PC-3 (cell line): ENCODE data around the gene LOXHD1. TPM values are rescaled to one million over a fixed set of nuclear protein-coding genes. Genes with fewer than 3 reads are reported as not detected.
A peak's percentile ranks its signal among the peaks of the same experiment; 100 is the strongest.

Source experiments
- ATAC-seq: fragments of 200-7000 bp; cut with Tn5 transposase; 2 replicates; pipeline ENCODE4 v1.9.1; 2020; ENCODE audit warnings: mild to moderate bottlenecking, moderate library complexity
- BruUV-seq: library from RNA; stranded (reverse); fragments of 400-500 nt; replicated peaks from 2 replicates; lab custom pipeline; 2021; lab: Mats Ljungman, UMichigan
- CTCF ChIA-PET: fragments of 300-600 bp; sonication (Branson Sonifier 250); formaldehyde crosslinking; loops from one replicate; lab custom pipeline; 2022; ENCODE audit warnings: antibody characterized with exemption; lab: Charles Lee
- POLR2A ChIA-PET: fragments of 300-600 bp; sonication (Branson Sonifier 250); formaldehyde crosslinking; loops from one replicate; lab custom pipeline; 2022; ENCODE audit warnings: antibody characterized with exemption; ENCODE audit not compliant: unreplicated experiment; lab: Charles Lee
- DNase-seq: peaks from one replicate; pipeline ENCODE4 v3.0.0-alpha.2; 2015
- H2AFZ ChIP-seq: fragments of 300-600 bp; sonication (generic); 2 replicates; pipeline ENCODE4 v1.6.0; 2016; ENCODE audit warnings: antibody characterized with exemption, low read length
- H3F3A ChIP-seq: fragments of 300-600 bp; sonication (generic); one replicate; pipeline ENCODE4 v1.6.0; 2017; ENCODE audit warnings: antibody characterized with exemption, low read length, control low read depth, mild to moderate bottlenecking; ENCODE audit not compliant: unreplicated experiment
- H3K27ac ChIP-seq: fragments of 300-600 bp; sonication (generic); 2 replicates; pipeline ENCODE4 v1.5.1; 2016; ENCODE audit warnings: mild to moderate bottlenecking, low read length
- H3K27me3 ChIP-seq: fragments of 300-600 bp; sonication (generic); 2 replicates; pipeline ENCODE4 v1.6.1; 2016; ENCODE audit warnings: low read length, mixed read lengths
- H3K36me3 ChIP-seq: fragments of 300-600 bp; sonication (generic); 2 replicates; pipeline ENCODE4 v1.6.1; 2016; ENCODE audit warnings: low read depth, mixed run types, low read length, mixed read lengths
- H3K4me1 ChIP-seq: fragments of 300-600 bp; sonication (generic); 2 replicates; pipeline ENCODE4 v1.5.1; 2016; ENCODE audit warnings: low read length; ENCODE audit not compliant: insufficient read depth
- H3K4me2 ChIP-seq: fragments of 300-600 bp; sonication (generic); 2 replicates; pipeline ENCODE4 v1.6.0; 2016; ENCODE audit warnings: low read length
- H3K4me3 ChIP-seq: fragments of 300-600 bp; sonication (generic); 2 replicates; pipeline ENCODE4 v1.5.1; 2016; ENCODE audit warnings: mild to moderate bottlenecking, low read length, mixed read lengths
- H3K79me2 ChIP-seq: fragments of 300-600 bp; sonication (generic); 2 replicates; pipeline ENCODE4 v1.6.1; 2017; ENCODE audit warnings: low read length, mixed read lengths
- H3K9ac ChIP-seq: fragments of 300-600 bp; sonication (generic); 2 replicates; pipeline ENCODE4 v1.6.0; 2016; ENCODE audit warnings: mild to moderate bottlenecking, low read length
- H3K9me2 ChIP-seq: fragments of 300-600 bp; sonication (generic); replicated peaks from 2 replicates; pipeline ENCODE4 v1.6.1; 2016; ENCODE audit warnings: mixed run types, low read length, mixed read lengths
- H3K9me3 ChIP-seq: fragments of 300-600 bp; sonication (generic); 2 replicates; pipeline ENCODE4 v1.6.1; 2016; ENCODE audit warnings: low read length, mixed read lengths
- H4K20me1 ChIP-seq: fragments of 300-600 bp; sonication (generic); 2 replicates; pipeline ENCODE4 v1.6.1; 2016; ENCODE audit warnings: low read length, mixed read lengths
- CTCF ChIP-seq: fragments of 300-600 bp; sonication (generic); conservative IDR thresholded peaks from 2 replicates; pipeline ENCODE4 v1.5.1; 2017; ENCODE audit warnings: antibody characterized with exemption, low read depth, mild to moderate bottlenecking, low read length
- EZH2 ChIP-seq: fragments of 300-600 bp; sonication (generic); IDR thresholded peaks from one replicate; pipeline ENCODE4 v1.6.1; 2017; ENCODE audit warnings: antibody characterized with exemption, mild to moderate bottlenecking, low read length; ENCODE audit not compliant: unreplicated experiment
- EZH2phosphoT487 ChIP-seq: fragments of 300-600 bp; sonication (generic); IDR thresholded peaks from 2 replicates; pipeline ENCODE4 v1.6.1; 2018; ENCODE audit warnings: mild to moderate bottlenecking, antibody characterized with exemption, low read length, borderline replicate concordance
- intact Hi-C: fragments of 100-400 bp; cut with micrococcal nuclease; formaldehyde crosslinking; loops from 2 replicates; pipeline ENCODE4 v1.9.0; 2023
- total RNA-seq: library from RNA; depleted of rRNA; stranded (reverse); fragments of >200 nt; gene quantifications from 2 replicates; pipeline ENCODE4 v1.2.3, GENCODE V29; 2014

The LOXHD1 gene
- total RNA-seq, 1 experiment from 2014 or later = not detected

- DNase-seq (peak; percentile 35), ATAC-seq (peak; percentile 82)
- no peak for TF ChIP-seq EZH2
- TF ChIP-seq CTCF = no peak
- no peak for TF ChIP-seq EZH2phosphoT487
These were observed 175.2 kb downstream of the LOXHD1 start for GRCh38 chr18:46481847-46482245.

GRCh38 chr18:46481048-46481846, 175.8 kb downstream of the LOXHD1 start:
- POLR2A ChIA-PET = no interaction called here
- BruUV-seq = no TSS peak
- CTCF ChIA-PET = no interaction called here
- no peaks in the 10 kb centered on the region for H3F3A ChIP-seq
- H3K79me2 ChIP-seq = no peaks in the 10 kb centered on the region
- DNase-seq (peak; percentile 44), ATAC-seq (peak; percentile 38; the same call in 1 of the 2 replicates)
- H3K4me3 ChIP-seq = no peak overlapping the region
- H3K4me2 ChIP-seq = no peak overlapping the region
- H3K27me3 ChIP-seq = no peaks in the 10 kb centered on the region
- H3K36me3 ChIP-seq = no peaks in the 10 kb centered on the region
- TF ChIP-seq EZH2phosphoT487 (no peak), EZH2 (no peak), CTCF (peak; percentile 55)
- H3K9me3 ChIP-seq = no peaks in the 10 kb centered on the region
- no peak overlapping the region for H2AFZ ChIP-seq
- H3K9ac ChIP-seq = no peak overlapping the region
- no peak overlapping the region for H3K27ac ChIP-seq
- H4K20me1 ChIP-seq = no peaks in the 10 kb centered on the region
- no peaks in the 10 kb centered on the region for H3K9me2 ChIP-seq
- intact Hi-C loops = loop anchor here (1.0 kb wide), 2 partner anchors 35 to 200 kb away; no protein-coding TSS in a partner anchor
- H3K4me1 ChIP-seq = peaks cover 9% of the 10 kb centered on the region; the same call in 1 of the 2 replicates

More at GRCh38 chr18:46481847-46482245, 175.2 kb downstream of the LOXHD1 start:
- Histone ChIP-seq H3F3A (no peaks in the 10 kb centered on the region), H4K20me1 (no peaks in the 10 kb centered on the region), H3K4me3 (no peak overlapping the region), H3K4me2 (no peak overlapping the region), H2AFZ (no peak overlapping the region), H3K27me3 (no peaks in the 10 kb centered on the region), H3K79me2 (no peaks in the 10 kb centered on the region), H3K27ac (no peak overlapping the region), H3K36me3 (no peaks in the 10 kb centered on the region), H3K9me2 (no peaks in the 10 kb centered on the region), H3K4me1 (peaks cover 10% of the 10 kb centered on the region; the same call in 1 of the 2 replicates), H3K9me3 (no peaks in the 10 kb centered on the region), H3K9ac (no peak overlapping the region)
- CTCF ChIA-PET = interaction anchor here (0.9 kb wide), 1 partner anchor 15 kb away, joined by 3 read pairs; no protein-coding TSS in a partner anchor
- POLR2A ChIA-PET = no interaction called here
- no TSS peak for BruUV-seq
- intact Hi-C loops = loop anchor here (1.0 kb wide), 2 partner anchors 36 to 201 kb away; no protein-coding TSS in a partner anchor

GRCh38 chr18:46480226-46480625, 176.8 kb downstream of the LOXHD1 start:
- H2AFZ ChIP-seq = no peak overlapping the region
- DNase-seq = no peak
- H3K9me3 ChIP-seq = no peaks in the 10 kb centered on the region
- H3K4me3 ChIP-seq = no peak overlapping the region
- POLR2A ChIA-PET = no interaction called here
- TF ChIP-seq EZH2phosphoT487 (no peak), CTCF (no peak)
- no TSS peak for BruUV-seq
- intact Hi-C loops = no loop called here
- no peak overlapping the region for H3K4me2 ChIP-seq
- H3K27me3 ChIP-seq = no peaks in the 10 kb centered on the region
- no peak overlapping the region for H3K9ac ChIP-seq
- CTCF ChIA-PET = no interaction called here
- no peak for ATAC-seq
- no peaks in the 10 kb centered on the region for H3K9me2 ChIP-seq
- H3K36me3 ChIP-seq = no peaks in the 10 kb centered on the region
- no peaks in the 10 kb centered on the region for H3F3A ChIP-seq
- no peaks in the 10 kb centered on the region for H4K20me1 ChIP-seq
- no peaks in the 10 kb centered on the region for H3K79me2 ChIP-seq
- H3K4me1 ChIP-seq = peaks cover under 1% of the 10 kb centered on the region; the same call in 1 of the 2 replicates
- no peak overlapping the region for H3K27ac ChIP-seq
